NCI-H2227 (cell line): ENCODE measurements around the gene EIF4B.

Experiments used
- DNase-seq: peaks from one replicate; lab custom pipeline; 2025; ENCODE audit not compliant: unreplicated experiment; lab: John Stamatoyannopoulos, UW

EIF4B gene

GRCh38 chr12:53067993-53068770 is 61.9 kb downstream of the EIF4B start:
- no peak for DNase-seq

DNA sequence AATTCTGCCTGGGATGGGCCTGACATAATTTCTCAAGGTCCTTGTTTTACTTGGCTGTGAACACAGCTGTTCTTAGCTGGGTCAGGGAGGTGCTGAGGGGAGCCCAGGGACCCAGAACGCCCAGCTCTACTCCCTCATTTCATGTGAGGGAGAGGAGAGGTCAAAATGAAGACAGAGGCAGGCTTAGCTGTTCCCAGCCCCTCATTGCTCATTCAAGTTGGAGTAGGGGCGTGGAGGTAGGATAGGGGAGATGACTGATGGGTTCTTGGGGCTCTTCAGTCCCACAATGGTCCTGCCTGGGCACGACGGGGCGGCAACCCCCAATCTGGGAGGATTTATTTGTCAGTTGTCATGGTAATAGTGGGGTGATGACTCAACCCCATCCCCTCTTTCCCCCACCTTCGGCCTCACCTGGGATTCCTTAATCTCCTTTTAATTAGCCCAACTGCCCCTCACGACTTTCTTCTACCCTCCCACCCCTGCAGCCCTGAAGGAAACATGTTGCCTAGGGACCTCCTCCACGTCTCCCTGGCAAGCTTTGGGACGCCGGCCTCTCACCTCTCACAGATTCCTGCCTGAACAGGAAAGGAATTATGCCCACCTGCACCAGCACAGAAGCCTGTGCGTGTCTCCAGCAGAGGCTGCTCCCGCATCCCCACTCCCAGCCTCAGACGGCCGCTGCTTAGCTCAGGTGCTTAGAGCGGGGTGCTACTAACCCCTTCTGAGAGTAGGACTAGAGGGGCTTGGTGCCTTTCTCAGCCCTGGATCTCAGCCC is 62.7 kb downstream of the EIF4B start:
- DNase-seq = no peak

GRCh38 chr12:53069621-53070410 is 63.6 kb downstream of the EIF4B start:
- DNase-seq = no peak

GRCh38 chr12:53070877-53071492 is 64.7 kb downstream of the EIF4B start:
- DNase-seq = no peak

DNA sequence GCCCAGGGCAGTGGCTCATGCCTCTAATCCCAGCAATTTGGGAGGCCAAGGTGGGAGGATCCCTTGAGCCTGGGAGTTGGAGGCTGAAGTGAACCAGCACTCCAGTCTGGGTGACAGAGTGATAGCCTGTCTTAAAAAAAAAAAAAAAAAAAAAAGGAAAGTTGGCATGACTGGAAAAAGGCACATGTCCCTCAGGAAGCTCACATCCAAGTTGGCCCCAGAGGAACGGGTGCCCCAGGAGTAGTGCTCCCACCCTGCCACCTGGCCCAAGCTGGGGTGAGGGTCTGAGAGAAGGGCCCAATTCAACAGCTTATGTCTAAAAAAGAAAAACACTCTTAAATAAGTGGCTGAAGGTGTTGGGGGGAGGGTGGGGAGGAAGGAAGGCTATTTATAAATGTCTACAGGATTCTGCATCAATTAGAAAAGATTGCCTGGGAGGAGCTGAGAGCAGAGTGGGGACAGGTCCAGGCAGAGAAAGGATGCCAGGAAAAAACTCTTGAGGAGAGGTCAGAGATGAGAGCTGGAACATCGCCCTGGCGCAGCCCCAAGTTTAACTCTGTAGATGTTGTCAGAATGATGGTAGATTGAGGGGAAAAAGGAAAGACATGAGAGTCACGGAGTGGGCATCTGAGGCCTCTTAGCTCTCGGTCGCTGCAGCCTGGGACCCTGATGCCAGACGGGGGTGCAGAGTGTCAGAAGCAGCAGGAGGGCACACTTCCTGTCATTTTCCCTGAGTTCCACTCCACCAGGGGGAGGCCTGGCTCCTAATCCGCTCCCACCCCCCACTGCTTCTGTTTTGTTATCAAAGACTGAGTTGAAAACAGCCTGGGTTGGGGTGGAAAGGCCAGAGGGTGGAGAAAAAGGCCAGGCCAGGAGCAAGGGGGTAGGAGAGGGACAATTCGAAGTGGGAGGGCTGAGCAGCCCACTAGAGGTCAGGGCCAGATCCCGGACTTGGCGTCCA is 65.6 kb downstream of the EIF4B start:
- DNase-seq = peak; percentile 51

GRCh38 chr12:53073881-53074280 is 67.6 kb downstream of the EIF4B start:
- DNase-seq = no peak

- no peak for DNase-seq
Measured at GRCh38 chr12:53074283-53074998, 68.2 kb downstream of the EIF4B start.

- DNase-seq = no peak
Measured at GRCh38 chr12:53074999-53075370, 68.7 kb downstream of the EIF4B start.

- DNase-seq = no peak
Measured at GRCh38 chr12:53076461-53076860, 70.2 kb downstream of the EIF4B start.

- no peak for DNase-seq
Measured at GRCh38 chr12:53077030-53077429, 70.8 kb downstream of the EIF4B start.

- DNase-seq = peak; percentile 50
Measured at GRCh38 chr12:53078425-53079225, 72.4 kb downstream of the EIF4B start.

GRCh38 chr12:53079226-53080117 is 73.2 kb downstream of the EIF4B start, which contains the start of gene SPRYD3:
Gene SPRYD3, minus strand, starts transcription at chr12:53079390. Its CDS starts 57 bp downstream, at chr12:53079333.
- DNase-seq = peak; percentile 93

GRCh38 chr12:53082637-53083175 is 76.5 kb downstream of the EIF4B start:
- no peak for DNase-seq

- DNase-seq = no peak
Measured at GRCh38 chr12:53086361-53086760, 80.1 kb downstream of the EIF4B start.

DNA sequence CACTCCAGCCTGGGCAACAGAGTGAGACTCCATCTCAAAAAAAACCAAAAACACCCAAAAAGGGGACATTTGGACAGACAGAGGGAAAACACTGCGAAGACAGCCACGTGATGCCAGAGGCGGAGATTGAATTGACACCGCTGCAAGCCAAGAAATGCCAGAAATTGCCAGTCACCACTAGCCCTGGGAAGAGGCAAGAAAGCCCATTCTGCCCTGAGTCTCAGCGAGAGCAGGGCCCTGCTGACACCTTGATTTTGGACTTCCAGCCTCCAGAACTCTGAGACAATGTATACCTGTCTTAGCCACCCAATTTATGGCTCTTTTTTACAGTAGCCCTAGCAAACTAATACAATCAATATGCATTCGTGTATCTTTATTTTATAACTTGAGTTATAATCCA is 83.8 kb downstream of the EIF4B start:
- DNase-seq = no peak

- DNase-seq = no peak
Measured at GRCh38 chr12:53090554-53090953, 84.3 kb downstream of the EIF4B start.

DNA sequence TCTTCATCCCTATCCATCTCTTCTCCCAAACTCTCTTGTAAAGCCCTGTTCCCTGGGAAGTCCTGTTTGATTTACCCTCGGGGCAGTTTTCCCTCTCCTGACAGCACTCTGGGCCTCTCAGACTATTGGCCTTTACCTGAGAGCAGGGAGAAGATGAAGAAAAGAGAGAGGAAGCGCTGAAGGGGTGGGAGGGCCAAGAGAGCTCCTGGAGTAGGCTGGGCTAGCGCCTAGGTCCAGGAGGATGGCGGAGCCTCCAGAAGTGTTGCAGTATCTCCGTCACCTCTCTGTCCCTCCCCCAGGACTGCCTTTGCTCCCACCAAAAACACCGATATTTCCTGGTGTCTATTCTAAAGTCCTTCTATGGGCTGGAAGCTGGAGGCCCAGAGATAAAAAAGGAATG is 85.5 kb downstream of the EIF4B start:
- DNase-seq = no peak
